CD4-positive, alpha-beta memory T cell (primary cell): Measurements from ENCODE around the gene PER3. TPM values are rescaled to one million over a fixed set of nuclear protein-coding genes. Genes with fewer than 3 reads are reported as not detected.

Source experiments
- CTCF ChIA-PET: fragments of 350-600 bp; sonication (Branson Sonifier 250); formaldehyde crosslinking; loops from one replicate; lab custom pipeline; 2021; ENCODE audit warnings: inconsistent platforms; ENCODE audit not compliant: partially characterized antibody; lab: Charles Lee
- POLR2A ChIA-PET: fragments of 350-600 bp; sonication (Branson Sonifier 250); formaldehyde crosslinking; loops from one replicate; lab custom pipeline; 2021; ENCODE audit not compliant: partially characterized antibody; lab: Charles Lee
- DNase-seq, 5 donors: peaks; one replicate each; pipeline versions ENCODE4 v3.0.0 to v3.0.0-alpha.2; 2020 to 2022; ENCODE audit warnings: mixed read lengths in 1 of 5
- H3K27ac ChIP-seq: one replicate; pipeline ENCODE4 v1.7.0; 2013; ENCODE audit warnings: low read depth, low read length
- H3K27me3 ChIP-seq: 2 replicates; pipeline ENCODE4 v1.7.0; 2013; ENCODE audit warnings: mild to moderate bottlenecking, low read length, moderate library complexity; ENCODE audit not compliant: insufficient read depth
- H3K36me3 ChIP-seq: 2 replicates; pipeline ENCODE4 v1.7.0; 2013; ENCODE audit warnings: mild to moderate bottlenecking, low read length, moderate library complexity; ENCODE audit not compliant: insufficient read depth
- H3K4me1 ChIP-seq: 2 replicates; pipeline ENCODE4 v1.7.0; 2013; ENCODE audit warnings: mild to moderate bottlenecking, low read length, moderate library complexity; ENCODE audit not compliant: insufficient read depth
- H3K4me3 ChIP-seq, 2 donors: one replicate each; pipeline ENCODE4 v1.7.0; 2013; ENCODE audit warnings: low read length in 2 of 2, mild to moderate bottlenecking in 1 of 2
- H3K9me3 ChIP-seq, 2 donors: one replicate each; pipeline ENCODE4 v1.7.0; 2013; ENCODE audit warnings: low read length in 2 of 2, control low read depth in 1 of 2; ENCODE audit not compliant: control insufficient read depth in 1 of 2
- H3K27ac Mint-ChIP-seq, 7 donors: one replicate each; pipeline ENCODE4 v1.8.0; 2020 to 2021; ENCODE audit warnings: mixed read lengths in 7 of 7, mild to moderate bottlenecking in 6 of 7, inconsistent platforms in 3 of 7, moderate library complexity in 3 of 7
- H3K27me3 Mint-ChIP-seq, 2 donors: one replicate each; pipeline ENCODE4 v1.8.0; 2020 to 2021; ENCODE audit warnings: mixed read lengths in 2 of 2
- H3K36me3 Mint-ChIP-seq, 2 donors: one replicate each; pipeline ENCODE4 v1.8.0; 2020 to 2021; ENCODE audit warnings: mixed read lengths in 2 of 2, inconsistent platforms in 1 of 2, mild to moderate bottlenecking in 1 of 2
- H3K4me1 Mint-ChIP-seq, 4 donors: one replicate each; pipeline ENCODE4 v1.8.0; 2020 to 2021; ENCODE audit warnings: mixed read lengths in 4 of 4, mild to moderate bottlenecking in 1 of 4
- H3K4me3 Mint-ChIP-seq, 8 donors: one replicate each; pipeline ENCODE4 v1.8.0; 2020 to 2021; ENCODE audit warnings: mixed read lengths in 8 of 8, mild to moderate bottlenecking in 7 of 8, moderate library complexity in 6 of 8, inconsistent platforms in 3 of 8
- H3K9me3 Mint-ChIP-seq, 8 donors: one replicate each; pipeline ENCODE4 v1.8.0; 2020 to 2021; ENCODE audit warnings: mixed read lengths in 8 of 8, mild to moderate bottlenecking in 5 of 8, inconsistent platforms in 3 of 8, moderate library complexity in 1 of 8
- intact Hi-C: fragments of 100-400 bp; cut with micrococcal nuclease; formaldehyde crosslinking; loops from one replicate; pipeline ENCODE4 v1.15.1; 2023
- polyA plus RNA-seq, 2 donors: library from polyadenylated mRNA; unstranded; fragments of 300-500 nt; fragmentation: Illumina TruSeq; gene quantifications; one replicate each; pipeline ENCODE4 v1.2.3, GENCODE V29; 2021
- total RNA-seq, 2 experiments: library from RNA; stranded (reverse); gene quantifications; one replicate each; pipeline ENCODE4 v1.2.3, GENCODE V29; 2021

Gene PER3
- total and polyA plus RNA-seq, 4 experiments from 2014 or later = 3.5 to 7.9 (median 6.1) TPM

DNA sequence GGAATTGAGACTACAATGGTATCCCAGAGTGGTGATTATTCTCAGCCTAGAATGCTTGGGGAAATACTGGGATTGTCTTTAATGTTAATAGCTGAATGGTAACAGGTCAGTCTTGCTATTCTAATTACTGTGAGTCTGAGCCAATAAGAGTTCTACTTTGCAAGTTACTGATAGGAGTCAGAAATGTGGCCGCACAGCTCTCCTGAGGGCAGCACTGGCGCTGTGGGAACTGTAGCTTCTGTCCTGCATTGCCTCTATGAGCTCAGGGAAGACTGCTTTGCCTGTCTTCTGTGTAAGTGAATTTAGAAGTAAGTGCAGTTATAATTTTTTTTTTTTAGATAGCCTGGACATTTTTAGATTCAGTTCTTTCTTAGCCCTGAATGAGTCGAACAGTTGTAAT, 23.0 kb upstream of the PER3 start:
- no peak overlapping the region for H3K27ac Mint-ChIP-seq
- H3K4me1 Mint-ChIP-seq = no peaks in the 10 kb centered on the region
- H3K9me3 ChIP-seq = no peaks in the 10 kb centered on the region
- peaks cover 3 to 5% of the 10 kb centered on the region in 2 donors for H3K27me3 Mint-ChIP-seq
- no peaks in the 10 kb centered on the region for H3K27me3 ChIP-seq
- ChIA-PET POLR2A (no interaction called here), CTCF (interaction anchor here (0.8 to 5.2 kb wide), 5 partner anchors 8 to 112 kb away, joined by 3 to 34 read pairs (median 3); no protein-coding TSS in a partner anchor)
- no peak overlapping the region for H3K27ac ChIP-seq
- H3K4me3 Mint-ChIP-seq = no peak overlapping the region
- intact Hi-C loops = loop anchor here (10.0 kb wide), 1 partner anchor 976 kb away; the partner anchor contains the start of gene CAMTA1
- H3K4me1 ChIP-seq = no peaks in the 10 kb centered on the region
- no peaks in the 10 kb centered on the region for H3K36me3 Mint-ChIP-seq
- DNase-seq = no peak
- no peaks in the 10 kb centered on the region for H3K9me3 Mint-ChIP-seq
- no peak overlapping the region for H3K4me3 ChIP-seq
- H3K36me3 ChIP-seq = no peaks in the 10 kb centered on the region

DNA sequence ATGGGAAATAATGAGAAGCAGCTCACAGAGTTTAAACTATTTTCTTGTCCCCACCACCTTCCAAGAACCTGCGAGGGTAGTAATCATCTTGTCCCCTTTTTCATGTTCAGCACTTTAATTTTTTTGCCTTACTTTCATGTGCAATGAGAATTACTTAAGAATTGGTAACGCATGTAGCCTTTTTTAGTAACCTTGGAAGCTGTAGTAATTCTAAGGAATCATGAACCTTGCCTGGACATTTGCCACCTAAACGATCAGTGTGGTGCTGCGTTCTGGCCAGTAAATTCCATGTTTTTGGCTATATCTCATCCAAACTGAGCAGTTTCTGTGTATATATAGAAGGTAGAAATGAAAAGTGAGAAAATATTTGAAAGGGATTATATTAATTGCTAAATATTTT, 16.9 kb upstream of the PER3 start:
- DNase-seq = no peak
- Histone ChIP-seq H3K36me3 (no peaks in the 10 kb centered on the region), H3K27ac (no peak overlapping the region), H3K9me3 (no peaks in the 10 kb centered on the region), H3K27me3 (no peaks in the 10 kb centered on the region), H3K4me3 (no peak overlapping the region), H3K4me1 (peaks cover 11% of the 10 kb centered on the region)
- POLR2A ChIA-PET = interaction anchor here (1.9 kb wide), 1 partner anchor 14 kb away, joined by 5 read pairs; no protein-coding TSS in a partner anchor
- CTCF ChIA-PET = interaction anchor here (3.0 kb wide), 1 partner anchor 15 kb away, joined by 26 read pairs; no protein-coding TSS in a partner anchor
- H3K9me3 Mint-ChIP-seq = no peaks in the 10 kb centered on the region
- H3K27ac Mint-ChIP-seq = no peak overlapping the region
- intact Hi-C loops = loop anchor here (10.0 kb wide), 1 partner anchor 982 kb away; the partner anchor contains the start of gene CAMTA1
- H3K27me3 Mint-ChIP-seq = peaks cover 8% of the 10 kb centered on the region in 2 donors
- peaks cover 1 to 6% of the 10 kb centered on the region in 2 donors for H3K36me3 Mint-ChIP-seq
- no peak overlapping the region for H3K4me3 Mint-ChIP-seq
- H3K4me1 Mint-ChIP-seq = peaks cover 3 to 14% (median 10%) of the 10 kb centered on the region in 4 donors

DNA sequence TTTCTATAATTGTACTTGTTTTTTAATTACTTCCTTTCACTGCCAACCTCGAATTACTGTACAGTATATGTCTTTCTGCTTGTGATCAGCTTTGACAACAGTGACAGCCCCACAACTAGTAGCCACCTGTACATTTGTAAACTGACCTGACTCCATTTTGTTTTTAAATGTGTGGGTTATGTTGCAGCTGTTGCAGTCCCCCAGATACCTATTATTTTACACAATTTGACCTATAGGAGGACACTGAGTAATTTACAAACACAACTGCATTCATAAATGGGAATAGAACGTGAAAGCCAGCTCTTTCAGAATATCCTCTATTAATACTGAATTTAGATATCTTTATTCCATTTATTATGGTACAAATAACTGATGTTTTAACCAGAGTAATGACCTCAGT, 15.5 kb upstream of the PER3 start:
- Histone ChIP-seq H3K27ac (no peak overlapping the region), H3K9me3 (no peaks in the 10 kb centered on the region), H3K4me3 (no peak overlapping the region), H3K36me3 (no peaks in the 10 kb centered on the region), H3K27me3 (no peaks in the 10 kb centered on the region), H3K4me1 (peaks cover 18% of the 10 kb centered on the region)
- Mint-ChIP-seq H3K36me3 (peaks cover 4 to 16% of the 10 kb centered on the region in 2 donors), H3K9me3 (no peaks in the 10 kb centered on the region), H3K27me3 (peaks cover 6 to 7% of the 10 kb centered on the region in 2 donors), H3K27ac (no peak overlapping the region), H3K4me3 (no peak overlapping the region), H3K4me1 (peaks cover 14 to 28% (median 20%) of the 10 kb centered on the region in 4 donors)
- POLR2A ChIA-PET = interaction anchor here (1.9 kb wide), 1 partner anchor 16 kb away, joined by 5 read pairs; no protein-coding TSS in a partner anchor
- CTCF ChIA-PET = interaction anchor here (1.3 to 3.0 kb wide), 3 partner anchors 12 to 100 kb away, joined by 3 to 26 read pairs (median 6); no protein-coding TSS in a partner anchor
- DNase-seq = no peak
- intact Hi-C loops = loop anchor here (10.0 kb wide), 1 partner anchor 984 kb away; the partner anchor contains the start of gene CAMTA1

DNA sequence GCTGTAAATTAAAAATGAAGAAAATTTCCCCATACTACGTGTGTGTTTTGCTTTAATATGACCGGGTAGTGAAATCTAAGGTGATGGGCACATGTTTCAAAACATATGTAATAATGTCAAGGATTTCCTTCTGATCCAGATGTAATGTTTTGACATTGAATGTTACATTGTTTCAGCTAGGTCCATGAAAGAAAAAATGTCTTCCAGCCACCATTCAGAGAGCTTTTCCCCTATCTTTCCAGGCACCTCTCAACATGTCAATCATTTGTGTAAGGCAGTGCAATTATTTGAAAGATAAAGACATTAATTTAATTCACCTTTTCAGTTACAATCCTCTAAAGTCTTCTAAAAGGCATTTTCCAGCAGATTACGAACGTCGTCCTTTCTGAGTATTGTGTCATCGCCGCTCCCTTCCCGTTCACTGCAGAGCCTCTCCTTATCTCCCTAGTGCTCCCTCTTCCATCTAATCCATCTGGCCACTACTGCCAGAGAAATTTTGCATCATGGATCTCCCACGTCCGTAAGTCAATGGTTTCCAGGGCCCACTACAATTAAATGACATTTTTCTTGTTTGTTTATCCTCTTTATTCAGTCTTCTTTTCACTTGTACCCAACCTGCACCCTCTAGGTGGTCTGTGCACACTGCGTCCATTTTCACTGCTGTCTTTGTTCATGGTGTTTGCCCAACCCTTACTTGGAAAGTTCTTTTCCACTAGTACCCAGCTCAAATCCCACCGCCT, 14.2 kb upstream of the PER3 start:
- H3K4me1 ChIP-seq = peaks cover 18% of the 10 kb centered on the region
- H3K4me3 ChIP-seq = no peak overlapping the region
- Mint-ChIP-seq H3K9me3 (no peaks in the 10 kb centered on the region), H3K4me1 (peaks cover 18 to 41% (median 29%) of the 10 kb centered on the region in 4 donors), H3K4me3 (peak overlapping the region in 6 of 8 donors; percentile 10 to 90 (median 36)), H3K27me3 (peaks cover 6% of the 10 kb centered on the region in 2 donors), H3K27ac (peak overlapping the region in 3 of 7 donors; percentile 5 to 88 (median 7)), H3K36me3 (peaks cover 12 to 28% of the 10 kb centered on the region in 2 donors)
- intact Hi-C loops = loop anchor here (5.0 to 10.0 kb wide), 2 partner anchors 985 to 1068 kb away; partner anchors contain the start of genes CAMTA1 and DNAJC11
- ChIA-PET POLR2A (interaction anchor here (2.2 kb wide), 1 partner anchor 65 kb away, joined by 7 read pairs; no protein-coding TSS in a partner anchor), CTCF (interaction anchor here (1.3 to 3.0 kb wide), 2 partner anchors 18 to 101 kb away, joined by 3 to 26 read pairs; no protein-coding TSS in a partner anchor)
- no peaks in the 10 kb centered on the region for H3K9me3 ChIP-seq
- H3K27ac ChIP-seq = no peak overlapping the region
- H3K27me3 ChIP-seq = no peaks in the 10 kb centered on the region
- peaks cover 3% of the 10 kb centered on the region for H3K36me3 ChIP-seq
- DNase-seq = no peak

DNA sequence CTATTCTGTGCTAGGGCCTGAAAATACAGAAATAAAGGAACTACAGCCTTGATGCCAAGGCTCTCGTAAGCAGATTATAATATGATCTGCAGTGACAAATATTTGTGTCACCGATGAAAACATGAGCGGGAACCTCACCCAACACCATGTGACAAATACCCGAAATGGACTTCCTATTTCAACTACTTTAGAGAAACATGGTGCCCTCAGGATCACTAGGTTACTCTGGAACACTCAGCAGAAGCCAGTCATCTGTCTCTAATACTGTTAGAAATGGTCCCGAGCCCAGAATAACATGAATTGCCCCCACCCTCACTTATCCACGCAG, 13.5 kb upstream of the PER3 start:
- peaks cover 18% of the 10 kb centered on the region for H3K4me1 ChIP-seq
- H3K27ac ChIP-seq = no peak overlapping the region
- ChIA-PET CTCF (interaction anchor here (1.6 kb wide), 1 partner anchor 18 kb away, joined by 5 read pairs; no protein-coding TSS in a partner anchor), POLR2A (interaction anchor here (1.1 to 2.2 kb wide), 3 partner anchors 10 to 66 kb away, joined by 3 to 11 read pairs (median 7); no protein-coding TSS in a partner anchor)
- intact Hi-C loops = loop anchor here (5.0 kb wide), 1 partner anchor 1068 kb away; the partner anchor contains the start of gene DNAJC11
- peaks cover 5 to 6% of the 10 kb centered on the region in 2 donors for H3K27me3 Mint-ChIP-seq
- peak overlapping the region; percentile 82 to 92 (median 90) for H3K27ac Mint-ChIP-seq
- no peaks in the 10 kb centered on the region for H3K9me3 ChIP-seq
- DNase-seq = no peak
- H3K4me3 ChIP-seq = peak overlapping the region; percentile 26 to 80
- H3K36me3 Mint-ChIP-seq = peaks cover 14 to 32% of the 10 kb centered on the region in 2 donors
- H3K27me3 ChIP-seq = no peaks in the 10 kb centered on the region
- peaks cover 20 to 44% (median 32%) of the 10 kb centered on the region in 4 donors for H3K4me1 Mint-ChIP-seq
- no peaks in the 10 kb centered on the region for H3K9me3 Mint-ChIP-seq
- H3K36me3 ChIP-seq = peaks cover 3% of the 10 kb centered on the region
- peak overlapping the region; percentile 86 to 93 (median 88) for H3K4me3 Mint-ChIP-seq

DNA sequence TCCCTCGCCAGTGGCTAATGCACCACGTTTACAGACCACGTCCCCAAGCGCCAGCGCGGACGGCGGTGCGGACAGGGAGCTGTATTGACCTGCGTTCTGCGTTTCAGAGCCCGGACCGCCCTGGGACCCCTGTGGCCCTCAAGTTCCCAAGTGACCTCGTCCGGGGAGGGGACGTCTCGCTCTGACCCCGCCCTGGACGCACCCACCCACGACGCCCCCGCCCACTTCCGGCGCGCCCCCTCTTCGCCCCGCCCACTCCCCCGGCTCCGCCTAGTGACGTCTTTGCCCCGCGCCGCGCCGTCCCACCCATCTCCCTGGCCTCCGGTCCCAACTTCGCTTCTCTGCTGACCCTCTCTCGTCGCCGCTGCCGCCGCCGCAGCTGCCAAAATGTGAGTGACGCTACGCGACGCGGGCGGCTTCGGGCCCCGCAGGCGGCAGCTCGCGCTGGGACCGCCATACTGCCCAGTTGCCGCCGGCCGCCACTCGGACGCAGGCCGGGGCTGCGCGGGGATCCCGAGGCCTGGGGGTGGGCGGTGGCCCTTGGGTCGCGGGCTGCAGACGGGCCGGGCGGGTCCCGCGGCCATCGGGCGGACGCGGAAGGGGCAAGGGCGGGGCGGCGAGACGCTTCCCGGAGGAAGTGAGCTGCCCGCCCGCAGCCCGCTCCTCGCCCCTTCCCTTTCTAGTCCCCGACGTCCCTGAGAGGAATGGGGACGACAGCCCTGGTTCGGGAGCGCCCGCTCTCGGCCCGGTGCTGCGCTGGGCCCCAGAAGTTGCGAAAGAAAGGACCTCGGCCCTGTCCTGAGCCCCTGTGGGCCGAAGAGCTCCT, 12.9 kb upstream of the PER3 start, which contains the start of gene VAMP3:
Gene VAMP3, plus strand, starts transcription at position 300 of the 826 bp plus-strand sequence. Its CDS starts 88 bp downstream, at position 388.
- Mint-ChIP-seq H3K9me3 (no peaks in the 10 kb centered on the region), H3K27me3 (peaks cover 3 to 6% of the 10 kb centered on the region in 2 donors), H3K4me1 (peaks cover 20 to 45% (median 35%) of the 10 kb centered on the region in 4 donors), H3K4me3 (peak within 1 kb of the TSS; percentile 86 to 93 (median 90)), H3K36me3 (peaks cover 14 to 36% of the 10 kb centered on the region in 2 donors), H3K27ac (peak within 1 kb of the TSS; percentile 82 to 92 (median 90))
- DNase-seq = peak; percentile 75 to 80 (median 76)
- Histone ChIP-seq H3K4me1 (peaks cover 18% of the 10 kb centered on the region), H3K36me3 (peaks cover 3% of the 10 kb centered on the region), H3K9me3 (no peaks in the 10 kb centered on the region), H3K4me3 (peak within 1 kb of the TSS; percentile 32 to 80), H3K27me3 (no peaks in the 10 kb centered on the region), H3K27ac (peak within 1 kb of the TSS; percentile 80)
- intact Hi-C loops = loop anchor here (1.0 to 5.0 kb wide), 2 partner anchors 13 to 1069 kb away; partner anchors contain the start of genes DNAJC11 and PER3
- CTCF ChIA-PET = interaction anchor here (1.6 kb wide), 1 partner anchor 19 kb away, joined by 5 read pairs; no protein-coding TSS in a partner anchor
- POLR2A ChIA-PET = interaction anchor here (1.1 to 2.2 kb wide), 5 partner anchors 9 to 754 kb away, joined by 3 to 11 read pairs (median 3); no protein-coding TSS in a partner anchor
